ENCODE data around the gene GUK1.

The GUK1 gene

GRCh38 chr1:228131766-228132165 is 8.3 kb upstream of the GUK1 start:
- no peak for DNase-seq (ENCODE audit: low read depth in 2 of 2)

GRCh38 chr1:228134591-228134990 is 5.5 kb upstream of the GUK1 start:
- no peak for DNase-seq (ENCODE audit: low read depth in 2 of 2)

- DNase-seq (ENCODE audit: low read depth in 2 of 2) = no peak
These were observed 3.2 kb upstream of the GUK1 start for GRCh38 chr1:228136901-228137300.

- DNase-seq (ENCODE audit: low read depth in 2 of 2) = no peak
These were observed 611 bp upstream of the GUK1 start for GRCh38 chr1:228139406-228139930.

GRCh38 chr1:228140724-228141225 is 696 bp downstream of the GUK1 start:
- DNase-seq (ENCODE audit: low read depth in 2 of 2) = no peak

GRCh38 chr1:228141226-228142044 is 1.4 kb downstream of the GUK1 start:
- DNase-seq (ENCODE audit: low read depth in 2 of 2) = no peak

- no peak for DNase-seq (ENCODE audit: low read depth in 2 of 2)
These were observed 2.1 kb downstream of the GUK1 start for GRCh38 chr1:228142155-228142691.

- DNase-seq (ENCODE audit: low read depth in 2 of 2) = no peak
These were observed 2.6 kb downstream of the GUK1 start for GRCh38 chr1:228142701-228143136.

- DNase-seq (ENCODE audit: low read depth in 2 of 2) = no peak
These were observed 3.6 kb downstream of the GUK1 start for GRCh38 chr1:228143480-228144192.

- DNase-seq (ENCODE audit: low read depth in 2 of 2) = no peak
These were observed 4.3 kb downstream of the GUK1 start for GRCh38 chr1:228144193-228144992.

GRCh38 chr1:228144993-228145343 is 4.9 kb downstream of the GUK1 start:
- DNase-seq (ENCODE audit: low read depth in 2 of 2) = no peak

GRCh38 chr1:228145463-228146416 is 5.7 kb downstream of the GUK1 start:
- no peak for DNase-seq (ENCODE audit: low read depth in 2 of 2)

GRCh38 chr1:228146417-228147150 is 6.5 kb downstream of the GUK1 start:
- DNase-seq (ENCODE audit: low read depth in 2 of 2) = no peak

- no peak for DNase-seq (ENCODE audit: low read depth in 2 of 2)
These were observed 7.1 kb downstream of the GUK1 start for GRCh38 chr1:228147151-228147693.

GRCh38 chr1:228147768-228148167 is 7.7 kb downstream of the GUK1 start:
- no peak for DNase-seq (ENCODE audit: low read depth in 2 of 2)

- no peak for DNase-seq (ENCODE audit: low read depth in 2 of 2)
These were observed 8.2 kb downstream of the GUK1 start for GRCh38 chr1:228148196-228148861.

- DNase-seq (ENCODE audit: low read depth in 2 of 2) = no peak
These were observed 8.9 kb downstream of the GUK1 start for GRCh38 chr1:228148935-228149405.

GRCh38 chr1:228149406-228150119 is 9.5 kb downstream of the GUK1 start, which contains the start of gene GJC2:
Gene GJC2, plus strand, starts transcription at chr1:228149930. Its CDS starts 7,829 bp downstream, at chr1:228157759.
- no peak for DNase-seq (ENCODE audit: low read depth in 2 of 2)
